Measurements from ENCODE around the gene MMP24OS. TPM values are rescaled to one million over a fixed set of nuclear protein-coding genes. Genes with fewer than 3 reads are reported as not detected.

MMP24OS gene
- total RNA-seq, 1 experiment from 2014 or later: 95.4 TPM

- Mint-ChIP-seq H3K36me3 (ENCODE audit: insufficient read depth, unreplicated experiment) (peaks cover 71% of the 10 kb centered on the region), H3K4me3 (ENCODE audit: low read depth, unreplicated experiment) (no peak overlapping the region), H3K4me1 (ENCODE audit: low read depth, unreplicated experiment) (peaks cover 16% of the 10 kb centered on the region), H3K27me3 (ENCODE audit: unreplicated experiment) (no peaks in the 10 kb centered on the region), H3K9me3 (ENCODE audit: low read depth, unreplicated experiment) (no peaks in the 10 kb centered on the region), H3K27ac (ENCODE audit: unreplicated experiment) (no peak overlapping the region)
- CTCF ChIA-PET: interaction anchor here (0.6 to 4.8 kb wide), 3 partner anchors 129 to 166 kb away, joined by 3 to 50 read pairs (median 4); no protein-coding TSS in a partner anchor
- TF ChIP-seq, protein P1, sequence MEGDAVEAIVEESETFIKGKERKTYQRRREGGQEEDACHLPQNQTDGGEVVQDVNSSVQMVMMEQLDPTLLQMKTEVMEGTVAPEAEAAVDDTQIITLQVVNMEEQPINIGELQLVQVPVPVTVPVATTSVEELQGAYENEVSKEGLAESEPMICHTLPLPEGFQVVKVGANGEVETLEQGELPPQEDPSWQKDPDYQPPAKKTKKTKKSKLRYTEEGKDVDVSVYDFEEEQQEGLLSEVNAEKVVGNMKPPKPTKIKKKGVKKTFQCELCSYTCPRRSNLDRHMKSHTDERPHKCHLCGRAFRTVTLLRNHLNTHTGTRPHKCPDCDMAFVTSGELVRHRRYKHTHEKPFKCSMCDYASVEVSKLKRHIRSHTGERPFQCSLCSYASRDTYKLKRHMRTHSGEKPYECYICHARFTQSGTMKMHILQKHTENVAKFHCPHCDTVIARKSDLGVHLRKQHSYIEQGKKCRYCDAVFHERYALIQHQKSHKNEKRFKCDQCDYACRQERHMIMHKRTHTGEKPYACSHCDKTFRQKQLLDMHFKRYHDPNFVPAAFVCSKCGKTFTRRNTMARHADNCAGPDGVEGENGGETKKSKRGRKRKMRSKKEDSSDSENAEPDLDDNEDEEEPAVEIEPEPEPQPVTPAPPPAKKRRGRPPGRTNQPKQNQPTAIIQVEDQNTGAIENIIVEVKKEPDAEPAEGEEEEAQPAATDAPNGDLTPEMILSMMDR (IDR thresholded peaks at IDR 0.05; ENCODE audit: unreplicated experiment): no peak
- DNase-seq: no peak
- intact Hi-C loops (cut with micrococcal nuclease; ENCODE audit: unreplicated experiment): no loop called here
- no TSS peak for BruUV-seq (replicated peaks)
Measured at GRCh38 chr20:35273449-35274171, 4.3 kb downstream of the MMP24OS start.

DNA sequence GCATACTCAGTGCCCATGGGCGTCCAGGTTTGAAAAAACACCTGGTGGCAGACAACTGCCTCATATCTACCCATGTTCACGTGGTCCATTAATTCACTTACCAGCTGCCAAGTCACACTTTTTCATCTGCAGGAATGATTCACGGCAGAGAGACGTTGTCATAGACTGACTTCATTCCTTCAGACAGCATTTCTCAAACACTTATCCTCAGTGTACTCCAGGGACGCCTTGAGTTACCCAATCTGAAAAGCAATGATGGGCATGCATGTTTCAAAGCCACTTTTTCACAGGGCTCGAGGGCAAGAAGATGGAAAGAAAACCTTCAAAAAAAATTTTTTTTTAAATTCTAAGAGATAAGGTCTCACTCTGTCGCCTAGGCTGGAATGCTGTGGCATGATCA is 6.0 kb downstream of the MMP24OS start:
- no peaks in the 10 kb centered on the region for H3K9me3 Mint-ChIP-seq (ENCODE audit: low read depth, unreplicated experiment)
- DNase-seq: no peak
- H3K4me3 Mint-ChIP-seq (ENCODE audit: low read depth, unreplicated experiment): no peak overlapping the region
- BruUV-seq (replicated peaks): no TSS peak
- intact Hi-C loops (cut with micrococcal nuclease; ENCODE audit: unreplicated experiment): no loop called here
- no peak overlapping the region for H3K27ac Mint-ChIP-seq (ENCODE audit: unreplicated experiment)
- no peaks in the 10 kb centered on the region for H3K27me3 Mint-ChIP-seq (ENCODE audit: unreplicated experiment)
- CTCF ChIA-PET: interaction anchor here (0.9 to 4.8 kb wide), 2 partner anchors 9 to 127 kb away, joined by 3 to 50 read pairs; no protein-coding TSS in a partner anchor
- peaks cover 54% of the 10 kb centered on the region for H3K36me3 Mint-ChIP-seq (ENCODE audit: insufficient read depth, unreplicated experiment)
- TF ChIP-seq, protein P1 (IDR thresholded peaks at IDR 0.05; ENCODE audit: unreplicated experiment): no peak
- H3K4me1 Mint-ChIP-seq (ENCODE audit: low read depth, unreplicated experiment): peaks cover 9% of the 10 kb centered on the region

- Mint-ChIP-seq H3K36me3 (ENCODE audit: insufficient read depth, unreplicated experiment) (peaks cover 50% of the 10 kb centered on the region), H3K4me3 (ENCODE audit: low read depth, unreplicated experiment) (no peak overlapping the region), H3K9me3 (ENCODE audit: low read depth, unreplicated experiment) (no peaks in the 10 kb centered on the region), H3K27me3 (ENCODE audit: unreplicated experiment) (no peaks in the 10 kb centered on the region), H3K27ac (ENCODE audit: unreplicated experiment) (peak overlapping the region; percentile 5), H3K4me1 (ENCODE audit: low read depth, unreplicated experiment) (peaks cover 16% of the 10 kb centered on the region)
- intact Hi-C loops (cut with micrococcal nuclease; ENCODE audit: unreplicated experiment): no loop called here
- CTCF ChIA-PET: interaction anchor here (0.9 to 4.8 kb wide), 3 partner anchors 10 to 175 kb away, joined by 3 to 50 read pairs (median 23); no protein-coding TSS in a partner anchor
- BruUV-seq (replicated peaks): no TSS peak
- DNase-seq: no peak
- TF ChIP-seq, protein P1 (IDR thresholded peaks at IDR 0.05; ENCODE audit: unreplicated experiment): no peak
Measured at GRCh38 chr20:35271073-35271882, 6.6 kb downstream of the MMP24OS start.

DNA sequence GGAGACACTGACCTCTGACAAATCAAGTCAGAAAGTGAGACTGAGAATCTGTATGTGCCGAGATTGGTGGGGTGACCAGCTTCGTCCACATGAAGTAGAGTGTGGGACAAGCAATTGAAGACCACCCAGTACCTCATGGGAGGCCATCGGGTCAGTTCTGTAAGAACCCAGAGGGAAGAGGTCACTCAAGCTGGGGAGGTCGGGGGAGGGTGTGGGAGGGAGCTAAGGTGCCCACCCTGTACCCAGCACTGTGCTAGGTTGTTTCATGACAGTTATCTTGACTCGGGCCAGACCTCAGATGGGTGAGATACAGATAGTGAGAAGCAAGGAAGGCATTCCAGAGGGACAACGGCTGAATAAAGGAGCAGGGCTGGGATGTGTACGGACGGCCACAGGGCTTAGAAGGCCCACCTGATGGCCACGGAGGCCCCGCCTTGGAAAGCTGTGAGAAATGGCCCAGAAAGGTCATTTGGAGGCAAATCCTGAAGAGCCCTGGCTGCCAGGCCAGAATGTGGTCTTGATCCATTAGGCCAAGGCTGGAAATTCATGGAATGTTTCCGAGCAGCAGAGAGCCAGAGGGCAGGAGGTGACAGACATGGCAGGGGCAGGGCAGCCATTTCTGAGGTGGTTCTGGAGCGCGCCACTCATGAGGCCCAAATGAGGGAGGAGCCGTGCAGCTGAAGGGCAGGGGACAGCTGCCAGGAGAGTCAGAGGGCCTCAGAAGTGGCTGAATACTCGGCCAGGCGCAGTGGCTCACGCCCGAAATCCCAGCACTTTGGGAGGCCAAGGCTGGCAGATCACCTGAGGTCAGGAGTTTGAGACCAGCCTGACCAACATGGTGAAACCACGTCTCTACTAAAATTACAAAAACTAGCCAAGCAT is 7.7 kb downstream of the MMP24OS start:
- BruUV-seq (replicated peaks): no TSS peak
- H3K36me3 Mint-ChIP-seq (ENCODE audit: insufficient read depth, unreplicated experiment): peaks cover 42% of the 10 kb centered on the region
- H3K4me3 Mint-ChIP-seq (ENCODE audit: low read depth, unreplicated experiment): no peak overlapping the region
- H3K4me1 Mint-ChIP-seq (ENCODE audit: low read depth, unreplicated experiment): peaks cover 17% of the 10 kb centered on the region
- no peaks in the 10 kb centered on the region for H3K9me3 Mint-ChIP-seq (ENCODE audit: low read depth, unreplicated experiment)
- H3K27ac Mint-ChIP-seq (ENCODE audit: unreplicated experiment): peak overlapping the region; percentile 5
- CTCF ChIA-PET: interaction anchor here (0.6 to 4.8 kb wide), 3 partner anchors 60 to 174 kb away, joined by 3 to 50 read pairs (median 23); no protein-coding TSS in a partner anchor
- TF ChIP-seq, protein P1 (IDR thresholded peaks at IDR 0.05; ENCODE audit: unreplicated experiment): no peak
- DNase-seq: no peak
- intact Hi-C loops (cut with micrococcal nuclease; ENCODE audit: unreplicated experiment): no loop called here
- no peaks in the 10 kb centered on the region for H3K27me3 Mint-ChIP-seq (ENCODE audit: unreplicated experiment)

Measured in Calu3 (cell line).